ENCODE data around the gene MVB12B. TPM values are rescaled to one million over a fixed set of nuclear protein-coding genes. Genes with fewer than 3 reads are reported as not detected.

Gene MVB12B
- total and polyA plus RNA-seq, 8 donors: 2.3 to 21.9 (median 6.4) TPM

DNA sequence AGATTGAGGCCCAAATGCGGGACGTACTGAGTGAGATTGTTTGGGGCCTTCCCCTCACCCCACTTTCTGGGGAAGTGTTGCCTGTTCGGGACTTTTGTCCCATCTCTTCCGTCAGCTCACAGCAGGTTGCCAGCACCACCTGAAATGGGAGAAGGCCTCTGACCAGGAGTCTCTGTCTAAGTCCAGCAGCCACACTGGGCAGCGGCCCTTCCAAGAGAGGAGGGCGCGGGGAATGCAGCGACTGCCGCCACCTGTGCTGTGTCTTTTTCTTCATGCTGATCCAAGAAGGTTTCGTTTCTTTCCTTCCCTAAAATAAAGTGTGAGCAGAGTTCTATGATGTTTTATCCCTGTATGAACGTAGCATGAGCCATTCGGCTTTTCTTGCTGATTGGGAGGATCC lies 152.9 kb downstream of the MVB12B start:
- intact Hi-C loops (cut with DNase I; ENCODE audit: low total_unique reads): no loop called here
- WGBS, 5 donors: 87 to 96% (median 94%) methylated on average over 12 of the region's 12 CpGs
- Histone ChIP-seq H3K27ac (no peak overlapping the region), H3K36me3 (peaks cover 6 to 55% (median 45%) of the 10 kb centered on the region in 4 donors), H3K4me3 (no peak overlapping the region), H3K9me3 (no peaks in the 10 kb centered on the region), H3K4me1 (peaks cover 0 to 12% (median 3%) of the 10 kb centered on the region in 4 donors), H3K27me3 (no peaks in the 10 kb centered on the region)
- no peak for DNase-seq
- TF ChIP-seq, protein P1, sequence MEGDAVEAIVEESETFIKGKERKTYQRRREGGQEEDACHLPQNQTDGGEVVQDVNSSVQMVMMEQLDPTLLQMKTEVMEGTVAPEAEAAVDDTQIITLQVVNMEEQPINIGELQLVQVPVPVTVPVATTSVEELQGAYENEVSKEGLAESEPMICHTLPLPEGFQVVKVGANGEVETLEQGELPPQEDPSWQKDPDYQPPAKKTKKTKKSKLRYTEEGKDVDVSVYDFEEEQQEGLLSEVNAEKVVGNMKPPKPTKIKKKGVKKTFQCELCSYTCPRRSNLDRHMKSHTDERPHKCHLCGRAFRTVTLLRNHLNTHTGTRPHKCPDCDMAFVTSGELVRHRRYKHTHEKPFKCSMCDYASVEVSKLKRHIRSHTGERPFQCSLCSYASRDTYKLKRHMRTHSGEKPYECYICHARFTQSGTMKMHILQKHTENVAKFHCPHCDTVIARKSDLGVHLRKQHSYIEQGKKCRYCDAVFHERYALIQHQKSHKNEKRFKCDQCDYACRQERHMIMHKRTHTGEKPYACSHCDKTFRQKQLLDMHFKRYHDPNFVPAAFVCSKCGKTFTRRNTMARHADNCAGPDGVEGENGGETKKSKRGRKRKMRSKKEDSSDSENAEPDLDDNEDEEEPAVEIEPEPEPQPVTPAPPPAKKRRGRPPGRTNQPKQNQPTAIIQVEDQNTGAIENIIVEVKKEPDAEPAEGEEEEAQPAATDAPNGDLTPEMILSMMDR (IDR thresholded peaks at IDR 0.05): no peak
- TF ChIP-seq POLR2A (IDR thresholded peaks at IDR 0.05): no peak
- no peak for TF ChIP-seq EP300 (IDR thresholded peaks at IDR 0.05)
- TF ChIP-seq POLR2AphosphoS5 (IDR thresholded peaks at IDR 0.05): no peak

DNA sequence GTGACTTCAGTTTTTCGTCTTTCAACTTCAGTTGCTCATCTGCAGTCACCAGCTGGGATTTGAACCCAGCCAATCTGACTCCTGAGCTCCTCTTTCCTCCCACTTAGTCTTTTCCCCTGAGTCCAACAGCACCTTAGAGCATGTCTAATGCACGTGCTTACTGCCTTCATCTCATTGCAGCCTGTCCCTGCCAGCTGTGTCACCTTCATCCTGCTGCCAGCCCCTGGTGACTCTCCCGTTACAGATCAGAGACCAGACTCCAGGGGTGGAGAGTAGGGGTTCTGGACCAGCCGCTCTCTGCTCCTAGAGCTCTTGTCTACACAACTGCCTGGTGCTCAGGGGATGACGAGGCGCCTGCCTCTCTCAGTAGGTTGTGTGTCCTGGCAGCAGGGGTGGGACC lies 154.2 kb downstream of the MVB12B start:
- intact Hi-C loops (cut with DNase I; ENCODE audit: low total_unique reads): no loop called here
- H3K36me3 ChIP-seq: peaks cover 6 to 58% (median 45%) of the 10 kb centered on the region in 4 donors
- H3K9me3 ChIP-seq: no peaks in the 10 kb centered on the region
- peaks cover 0 to 11% (median 3%) of the 10 kb centered on the region in 4 donors for H3K4me1 ChIP-seq
- H3K27ac ChIP-seq: no peak overlapping the region
- WGBS, 5 donors: 77 to 95% (median 88%) methylated on average over 6 of the region's 6 CpGs
- no peak for DNase-seq
- no peak overlapping the region for H3K4me3 ChIP-seq
- H3K27me3 ChIP-seq: no peaks in the 10 kb centered on the region
- TF ChIP-seq POLR2AphosphoS5 (IDR thresholded peaks at IDR 0.05) (no peak), EP300 (IDR thresholded peaks at IDR 0.05) (no peak), POLR2A (IDR thresholded peaks at IDR 0.05) (no peak)
- TF ChIP-seq, protein P1 (IDR thresholded peaks at IDR 0.05): no peak

DNA sequence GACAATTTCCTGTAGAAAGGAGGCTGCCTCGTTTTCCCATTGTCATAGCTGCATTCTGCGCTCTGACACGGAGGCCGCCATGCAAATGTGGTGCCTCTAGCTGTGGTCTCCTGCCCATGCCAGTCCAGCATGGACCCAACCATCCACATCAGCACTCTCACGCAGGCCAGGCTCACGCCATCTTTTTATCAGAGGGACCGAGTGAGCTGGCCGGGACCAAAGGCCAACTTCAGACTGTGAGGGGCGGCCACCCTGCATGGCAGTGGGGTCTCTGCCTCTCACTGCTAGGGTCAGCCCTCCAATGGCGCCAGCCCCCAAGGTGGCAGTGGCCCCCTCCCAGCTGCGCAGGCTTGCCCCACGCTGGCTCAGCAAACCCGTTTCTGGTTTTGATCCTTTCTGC lies 155.2 kb downstream of the MVB12B start:
- intact Hi-C loops (cut with DNase I; ENCODE audit: low total_unique reads): no loop called here
- Histone ChIP-seq H3K27me3 (no peaks in the 10 kb centered on the region), H3K4me3 (no peak overlapping the region), H3K27ac (peak overlapping the region in 2 of 5 donors; percentile 31 to 46), H3K9me3 (no peaks in the 10 kb centered on the region), H3K4me1 (peaks cover 0 to 11% (median 3%) of the 10 kb centered on the region in 4 donors), H3K36me3 (peaks cover 6 to 69% (median 50%) of the 10 kb centered on the region in 4 donors)
- TF ChIP-seq, protein P1 (IDR thresholded peaks at IDR 0.05): no peak
- no peak for TF ChIP-seq POLR2A (IDR thresholded peaks at IDR 0.05)
- no peak for DNase-seq
- 89 to 95% (median 93%) methylated on average over 8 to 13 of the region's 13 CpGs for WGBS, 5 donors

DNA sequence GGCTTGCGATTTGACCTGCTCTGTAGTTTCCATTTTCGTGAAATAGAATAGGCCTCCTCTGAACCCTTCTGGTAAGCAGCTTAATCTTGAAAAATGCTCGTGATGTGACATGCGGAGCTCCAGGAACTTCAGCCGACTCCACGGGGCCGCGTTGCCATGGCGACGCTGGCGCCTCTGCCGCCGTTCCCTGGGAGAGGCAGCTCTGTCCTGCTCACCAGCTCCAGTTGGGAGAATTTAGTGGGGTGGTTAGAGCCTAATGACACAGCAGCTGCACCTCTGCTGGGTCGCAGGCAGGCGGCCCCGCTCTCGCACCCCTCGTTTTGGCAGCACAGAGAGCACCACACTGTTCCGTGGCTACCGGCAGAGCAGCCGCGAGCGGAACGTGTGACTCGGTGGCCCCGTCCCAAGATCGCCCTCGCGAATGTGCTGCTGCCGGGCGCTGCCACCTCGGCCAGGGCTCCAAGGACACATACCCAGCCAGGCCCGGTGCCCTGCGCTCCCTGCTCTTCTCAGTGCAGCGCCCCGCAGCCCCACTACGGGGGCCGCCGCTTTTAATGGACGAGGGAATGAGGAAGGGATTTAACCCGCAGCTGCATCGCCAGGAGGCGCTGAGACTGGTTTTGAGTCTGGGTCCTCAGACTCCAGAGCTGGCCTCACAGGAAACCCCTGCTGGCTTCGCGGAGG lies 155.9 kb downstream of the MVB12B start:
- 69 to 82% (median 73%) methylated on average over 24 to 45 of the region's 45 CpGs for WGBS, 5 donors
- peaks cover 6 to 71% (median 56%) of the 10 kb centered on the region in 4 donors for H3K36me3 ChIP-seq
- H3K27me3 ChIP-seq: no peaks in the 10 kb centered on the region
- peaks cover 0 to 11% (median 3%) of the 10 kb centered on the region in 4 donors for H3K4me1 ChIP-seq
- TF ChIP-seq EP300 (IDR thresholded peaks at IDR 0.05) (no peak), POLR2A (IDR thresholded peaks at IDR 0.05) (no peak), POLR2AphosphoS5 (IDR thresholded peaks at IDR 0.05) (no peak)
- TF ChIP-seq, protein P1 (IDR thresholded peaks at IDR 0.05): no peak
- peak in 1 of 2 donors; percentile 86 for DNase-seq
- peak overlapping the region in 2 of 5 donors; percentile 31 to 46 for H3K27ac ChIP-seq
- intact Hi-C loops (cut with DNase I; ENCODE audit: low total_unique reads): no loop called here
- no peaks in the 10 kb centered on the region for H3K9me3 ChIP-seq
- peak overlapping the region in 2 of 4 donors; percentile 17 to 24 for H3K4me3 ChIP-seq
